Amniotic stem cell (primary cell): ENCODE measurements around the gene PLEKHA1.

ENCODE experiments used
- DNase-seq: peaks from one replicate; lab custom pipeline; 2025; lab: John Stamatoyannopoulos, UW

Gene PLEKHA1

DNA sequence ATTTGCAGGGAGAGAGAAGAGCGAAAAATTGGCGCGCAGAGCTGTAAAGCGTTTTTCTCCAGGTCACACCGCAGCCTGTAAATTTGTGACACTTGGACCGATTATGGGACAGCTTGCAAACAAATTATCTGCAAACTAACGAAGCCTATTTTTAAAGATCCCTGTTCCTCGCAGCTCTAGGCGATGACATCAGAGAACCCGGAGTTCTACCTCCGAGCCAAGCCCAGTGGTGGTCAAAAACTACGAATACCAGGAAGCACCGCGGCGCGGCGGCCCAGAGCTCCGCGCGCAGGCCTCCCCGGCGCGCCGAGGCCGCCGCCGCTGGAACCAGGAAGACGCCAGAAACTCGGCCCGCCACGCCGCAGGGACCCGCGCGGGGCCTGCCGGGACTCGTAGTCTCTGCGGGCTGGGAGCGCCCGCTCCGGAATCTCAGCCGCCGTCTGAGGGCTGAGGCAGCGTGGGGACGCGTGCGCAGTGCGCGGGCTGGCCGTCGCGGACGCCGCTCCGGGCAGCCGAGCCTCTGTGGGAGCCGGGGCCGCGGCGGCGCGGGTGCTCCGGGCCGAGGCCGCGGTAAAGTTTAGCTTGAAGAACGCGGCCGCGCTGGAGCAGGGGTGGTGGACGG is at the start of gene PLEKHA1:
TSS of gene PLEKHA1 (plus strand) at position 472 of the 622 bp plus-strand sequence. CDS start 18,493 bp downstream, outside the sequence.
- peak; percentile 92 for DNase-seq

GRCh38 chr10:122325235-122325634 is 49.3 kb upstream of the PLEKHA1 start:
- no peak for DNase-seq

GRCh38 chr10:122326385-122326784 is 48.1 kb upstream of the PLEKHA1 start:
- no peak for DNase-seq

DNA sequence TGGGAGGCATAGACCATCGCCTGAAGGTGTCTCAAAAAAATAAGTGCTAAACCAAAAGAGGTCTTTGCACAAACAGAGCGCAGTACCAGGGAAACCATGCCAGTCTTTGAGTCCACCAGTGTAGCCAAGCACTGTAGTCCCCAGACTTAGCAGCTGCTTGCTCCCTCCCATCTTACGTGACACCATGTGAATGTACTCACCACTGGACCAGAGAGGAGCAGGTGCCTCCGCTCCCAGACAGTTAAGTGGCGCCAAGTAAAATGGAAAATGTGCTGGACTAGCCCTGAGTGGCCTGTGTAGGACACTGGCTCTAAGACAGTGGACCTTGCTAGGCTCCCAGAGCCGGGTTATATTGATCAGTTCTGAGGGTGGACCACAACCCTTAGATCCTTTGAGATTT is 47.7 kb upstream of the PLEKHA1 start:
- no peak for DNase-seq

- DNase-seq, result no peak
These were observed 47.0 kb upstream of the PLEKHA1 start for GRCh38 chr10:122327237-122328206.

- DNase-seq, result no peak
These were observed 45.8 kb upstream of the PLEKHA1 start for GRCh38 chr10:122328676-122329075.

DNA sequence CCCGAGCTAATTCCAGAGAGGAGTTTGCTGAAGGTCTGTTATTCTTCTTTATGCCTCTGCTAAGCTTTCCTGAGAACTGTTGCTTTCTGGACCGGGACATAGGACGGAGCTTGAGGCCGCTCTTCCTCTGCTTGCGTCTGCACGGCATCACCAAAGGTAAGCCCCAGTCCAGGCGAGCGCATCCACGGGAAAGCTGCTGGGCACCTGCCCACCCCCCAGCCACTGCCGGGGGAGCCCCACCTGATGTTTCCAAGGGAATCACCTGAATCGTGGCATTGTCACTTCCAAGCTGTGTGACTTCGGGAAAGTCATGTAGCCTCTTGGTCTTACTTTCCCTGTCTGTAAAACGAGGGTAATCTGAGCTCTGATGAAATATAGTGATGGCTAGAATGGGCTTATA is 45.1 kb upstream of the PLEKHA1 start:
- no peak for DNase-seq

- no peak for DNase-seq
These were observed 43.4 kb upstream of the PLEKHA1 start for GRCh38 chr10:122331100-122331499.

- no peak for DNase-seq
These were observed 42.7 kb upstream of the PLEKHA1 start for GRCh38 chr10:122331615-122332446.

- DNase-seq, result no peak
These were observed 41.5 kb upstream of the PLEKHA1 start for GRCh38 chr10:122333037-122333436.

DNA sequence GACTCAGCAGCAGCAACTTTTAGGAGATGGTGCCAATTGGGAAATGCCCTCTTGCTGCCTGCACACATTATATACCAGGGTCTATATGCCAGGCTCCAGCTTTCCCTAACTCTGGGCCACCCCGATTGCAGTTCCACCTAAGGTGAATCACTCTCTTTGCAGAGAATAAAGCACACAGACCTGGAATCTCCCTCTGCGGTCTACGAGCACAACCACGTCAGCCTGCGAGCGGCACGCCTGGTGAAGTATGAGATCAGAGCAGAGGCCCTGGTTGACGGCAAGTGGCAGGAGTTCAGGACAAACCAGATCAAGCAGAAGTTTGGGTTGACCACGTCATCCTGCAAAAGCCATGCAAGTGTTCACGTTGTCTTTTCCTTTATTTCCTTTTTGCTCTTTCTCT is 38.2 kb upstream of the PLEKHA1 start:
- DNase-seq, result no peak

- no peak for DNase-seq
These were observed 37.5 kb upstream of the PLEKHA1 start for GRCh38 chr10:122336961-122337360.

DNA sequence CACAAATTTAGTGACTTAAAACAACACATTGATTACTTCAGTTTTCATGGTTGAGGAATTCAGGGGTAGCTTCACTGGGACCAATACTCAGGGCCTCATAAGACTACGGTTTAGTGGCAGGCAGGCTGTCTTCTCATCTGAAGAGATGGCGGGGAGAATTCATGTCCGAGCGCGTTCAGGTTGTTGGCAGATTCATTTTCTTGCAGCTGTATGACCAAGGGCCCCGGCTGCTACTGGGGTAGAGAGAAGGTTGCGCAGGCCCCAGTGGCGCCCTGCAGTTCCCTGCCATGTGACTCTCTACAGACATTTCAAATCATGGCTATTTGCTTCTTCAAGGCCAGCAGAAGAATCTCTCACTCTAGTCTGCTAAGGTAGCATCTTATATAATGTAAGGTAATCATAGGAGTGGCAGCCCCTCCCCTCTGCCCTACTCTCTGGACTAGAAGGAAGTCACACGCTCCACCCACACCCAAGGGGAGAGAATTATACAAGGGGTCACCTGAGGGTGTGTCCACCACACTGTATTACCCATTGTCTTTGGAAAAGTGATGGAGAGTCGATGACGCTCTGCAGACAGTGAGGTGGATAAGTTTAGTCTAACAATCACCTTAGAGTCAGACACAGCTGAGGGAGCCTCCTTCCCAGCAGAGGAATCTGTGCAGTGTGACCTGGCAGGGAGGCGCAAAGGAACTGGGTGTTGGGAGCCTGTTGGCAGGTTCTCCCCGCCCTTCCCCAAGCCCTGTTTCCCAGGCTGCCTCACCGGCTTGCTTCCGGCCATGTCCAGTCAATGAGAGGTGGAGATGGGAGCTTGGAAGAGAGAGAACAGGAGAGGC is 35.7 kb upstream of the PLEKHA1 start:
- no peak for DNase-seq

DNA sequence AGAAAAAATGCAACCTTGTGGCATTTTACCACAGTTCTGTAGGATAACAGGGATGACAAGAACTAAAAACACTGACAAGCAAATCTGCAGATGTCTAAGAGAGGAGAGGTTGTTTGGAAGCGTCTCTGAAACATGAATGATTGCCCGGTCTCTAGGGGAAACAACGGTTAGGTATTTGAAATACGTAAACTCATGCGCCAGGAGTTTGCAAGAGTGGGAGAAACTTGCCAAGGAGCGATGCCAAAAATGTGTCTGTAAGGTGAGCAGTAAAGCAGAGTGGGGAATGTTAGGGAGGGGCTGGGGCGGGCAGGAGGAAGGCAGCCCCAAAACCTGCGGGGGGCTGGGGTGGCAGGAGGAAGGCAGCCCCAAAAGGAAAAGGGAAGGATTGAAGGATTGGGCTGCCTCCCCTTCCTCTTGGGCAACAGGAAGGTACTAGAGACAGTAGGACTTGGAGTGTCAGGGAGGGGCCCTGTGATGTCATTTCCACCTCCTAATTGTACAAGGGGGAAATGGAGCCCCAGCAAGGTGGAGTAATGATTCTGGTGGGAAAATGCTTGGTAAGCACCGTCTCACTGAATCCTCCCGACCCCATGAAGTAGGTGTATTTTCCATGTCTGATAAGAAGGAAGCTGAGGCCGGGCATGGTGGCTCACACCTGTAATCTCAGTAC is 33.2 kb upstream of the PLEKHA1 start:
- DNase-seq, result no peak

DNA sequence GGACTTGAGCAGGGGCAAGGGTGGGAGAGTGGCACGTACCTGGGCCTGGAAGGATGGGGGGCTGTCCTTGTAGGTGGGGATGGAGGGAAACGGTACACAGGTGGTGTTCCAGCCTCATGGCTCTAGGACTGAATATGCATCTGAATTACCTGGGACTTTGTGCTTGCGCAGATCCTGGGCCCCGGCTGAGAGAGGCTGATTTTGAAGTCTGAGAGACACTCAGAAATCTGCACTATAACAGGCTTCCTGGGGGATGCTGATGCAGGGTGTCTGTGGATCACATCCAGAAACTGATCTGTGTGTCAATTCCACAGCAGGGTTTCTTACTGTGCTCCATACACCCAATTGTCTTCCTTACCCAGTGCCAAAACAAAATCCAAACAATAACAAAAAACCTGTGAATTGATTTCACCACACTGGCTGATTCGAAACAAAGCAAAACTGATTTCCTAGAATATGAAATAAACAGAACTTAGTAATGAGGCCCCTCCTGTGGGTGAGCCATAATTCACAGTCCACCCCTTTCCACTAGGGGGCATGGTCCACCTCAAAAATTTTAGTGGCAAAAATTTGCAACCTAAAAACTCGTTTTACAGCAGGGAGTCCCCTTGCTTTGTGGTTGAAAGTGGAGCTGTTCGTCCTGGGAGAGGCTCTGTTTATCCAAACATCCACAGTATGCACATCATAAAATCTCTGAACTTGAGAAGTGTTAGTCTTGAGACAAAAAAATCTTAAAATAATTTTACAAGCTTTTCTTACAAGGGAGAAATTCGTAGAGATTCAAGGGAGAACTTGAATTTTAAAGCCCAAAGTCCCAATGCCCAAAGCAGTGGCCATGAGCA is 32.0 kb upstream of the PLEKHA1 start:
- peak; percentile 24 for DNase-seq

GRCh38 chr10:122343135-122343800 is 31.2 kb upstream of the PLEKHA1 start:
- no peak for DNase-seq

DNA sequence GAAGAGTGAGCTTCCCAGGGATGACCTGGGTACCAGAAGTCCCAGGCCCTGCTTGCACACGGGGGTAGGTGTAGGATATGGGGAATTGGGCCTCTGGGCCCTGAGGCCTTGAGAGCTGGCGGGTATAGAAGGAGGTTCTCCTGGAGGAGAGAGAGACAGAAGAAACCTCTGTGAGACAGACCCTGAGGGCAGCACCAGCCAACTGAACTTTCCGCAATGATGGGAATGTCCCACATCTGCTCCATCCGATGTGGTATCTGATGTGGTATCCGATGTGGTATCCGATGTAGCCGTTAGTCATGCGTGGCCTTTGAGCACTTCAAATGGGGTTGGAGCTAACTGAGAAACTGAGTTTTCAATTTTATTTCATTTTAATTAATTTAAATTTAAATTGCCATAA is 30.6 kb upstream of the PLEKHA1 start:
- DNase-seq, result no peak

DNA sequence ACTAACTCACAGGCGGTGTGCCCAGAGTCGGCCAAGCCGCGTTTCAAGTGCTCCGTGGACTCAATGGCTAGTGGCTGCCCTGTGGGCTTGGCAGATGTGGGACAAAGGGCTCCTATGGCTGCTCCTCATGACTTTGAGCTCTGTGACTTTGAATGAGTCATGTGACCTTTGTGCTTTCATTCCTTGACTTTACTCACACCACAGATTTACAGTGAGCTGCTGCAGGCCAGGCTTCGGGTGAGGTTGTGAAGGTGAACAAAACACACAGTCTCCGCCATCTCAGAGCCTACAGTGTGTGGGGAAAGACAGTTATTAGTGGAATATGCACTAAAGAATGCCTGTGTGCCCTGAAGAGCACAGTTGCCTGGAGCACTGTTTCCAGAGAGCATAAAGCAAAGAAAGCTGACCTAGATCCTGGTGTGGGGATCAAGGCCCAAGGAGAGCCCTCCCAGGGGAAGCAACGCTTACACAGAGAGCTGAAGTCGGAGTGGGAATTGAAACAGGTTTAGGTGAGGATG is 29.7 kb upstream of the PLEKHA1 start:
- no peak for DNase-seq

DNA sequence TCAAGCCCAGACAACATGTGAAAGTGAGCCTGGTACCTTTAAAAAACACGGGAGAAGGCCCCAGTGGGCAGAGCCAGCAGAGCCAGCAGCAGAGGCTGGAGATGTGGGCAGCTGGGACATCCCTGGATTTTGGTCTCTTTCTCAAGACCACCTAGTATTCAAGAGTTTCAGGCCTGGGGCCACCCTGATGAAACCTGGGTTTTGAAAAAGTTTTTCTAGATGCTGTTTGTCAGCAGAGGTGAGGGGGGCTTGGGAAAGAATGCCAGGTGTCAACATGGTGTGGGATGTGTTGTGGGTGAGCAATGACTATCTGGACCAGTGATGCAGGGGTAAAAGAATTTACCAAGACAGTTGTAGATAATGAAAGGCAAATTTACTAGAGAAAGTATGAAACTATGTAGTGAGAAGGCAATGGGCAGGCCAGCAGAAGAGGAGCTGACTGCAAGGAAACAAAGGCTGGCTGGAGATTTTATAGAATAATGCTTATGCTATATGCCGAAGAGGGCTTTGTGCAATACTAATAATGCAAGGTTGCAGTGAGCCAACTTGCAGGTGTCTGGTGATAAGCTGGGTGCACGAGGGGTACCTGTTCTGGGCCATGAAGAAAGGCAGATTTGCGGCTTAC is 28.1 kb upstream of the PLEKHA1 start:
- DNase-seq, result no peak
